ENCODE results near the gene HNRNPH1. TPM values are rescaled to one million over a fixed set of nuclear protein-coding genes. Genes with fewer than 3 reads are reported as not detected.
A peak's percentile ranks its signal among the peaks of the same experiment; 100 is the strongest.

The HNRNPH1 gene
- total RNA-seq, 2 experiments from 2014 or later: 2,404 to 2,435 TPM

DNA sequence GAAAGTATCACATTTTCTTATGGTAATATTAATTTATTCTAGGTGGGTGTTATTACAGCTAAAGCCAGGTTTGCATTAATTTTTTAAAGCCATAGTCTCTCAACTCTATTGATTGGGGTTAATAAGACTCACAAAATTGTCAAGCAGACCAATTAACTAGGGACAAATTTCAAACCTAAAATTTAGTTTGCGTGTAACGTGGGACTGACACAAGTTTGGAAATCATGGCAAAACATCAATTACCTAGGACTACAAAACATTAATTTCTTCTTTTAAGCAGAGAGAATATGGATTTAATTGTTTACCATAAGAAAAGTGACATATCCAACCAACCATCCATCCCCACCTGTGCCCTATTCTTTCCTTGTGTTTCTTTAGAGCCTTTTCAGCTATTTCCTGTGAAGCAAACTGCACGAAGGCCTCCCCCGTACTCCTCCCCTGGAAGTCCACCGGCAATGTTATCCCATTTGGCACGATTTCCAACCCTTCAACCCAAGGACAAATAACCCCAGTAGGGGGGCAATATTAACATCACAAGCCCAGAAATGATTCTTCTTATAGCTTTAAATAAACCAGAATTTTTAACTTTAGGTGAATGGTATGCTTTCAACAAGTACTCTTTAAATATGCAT, 4.4 kb downstream of the HNRNPH1 start:
- CTCF ChIA-PET: no interaction called here
- no peaks in the 10 kb centered on the region for H3K9me3 Mint-ChIP-seq
- POLR2A ChIA-PET: interaction anchor here (0.7 to 7.3 kb wide), 5 partner anchors 10 to 68 kb away, joined by 3 to 226 read pairs (median 13); partner anchors contain the start of gene RUFY1
- peak overlapping the region; percentile 81 for H3K4me3 Mint-ChIP-seq
- Histone ChIP-seq H3K4me1 (ENCODE audit: insufficient read depth, low read length) (peaks cover 42% of the 10 kb centered on the region), H3K36me3 (ENCODE audit: insufficient read depth, low read length) (peaks cover 86% of the 10 kb centered on the region), H3K9me3 (ENCODE audit: control insufficient read depth in 1 of 2, insufficient read depth in 1 of 2, low read length in 2 of 2) (no peaks in the 10 kb centered on the region), H3K4me3 (ENCODE audit: low read length) (peak overlapping the region; percentile 86), H3K27ac (ENCODE audit: low read depth in 1 of 2, low read length in 2 of 2) (peak overlapping the region in 1 of 2 donors; percentile 21), H3K27me3 (ENCODE audit: control insufficient read depth in 1 of 2, insufficient read depth in 2 of 2, low read length in 2 of 2) (no peaks in the 10 kb centered on the region)
- TF ChIP-seq, protein P1, sequence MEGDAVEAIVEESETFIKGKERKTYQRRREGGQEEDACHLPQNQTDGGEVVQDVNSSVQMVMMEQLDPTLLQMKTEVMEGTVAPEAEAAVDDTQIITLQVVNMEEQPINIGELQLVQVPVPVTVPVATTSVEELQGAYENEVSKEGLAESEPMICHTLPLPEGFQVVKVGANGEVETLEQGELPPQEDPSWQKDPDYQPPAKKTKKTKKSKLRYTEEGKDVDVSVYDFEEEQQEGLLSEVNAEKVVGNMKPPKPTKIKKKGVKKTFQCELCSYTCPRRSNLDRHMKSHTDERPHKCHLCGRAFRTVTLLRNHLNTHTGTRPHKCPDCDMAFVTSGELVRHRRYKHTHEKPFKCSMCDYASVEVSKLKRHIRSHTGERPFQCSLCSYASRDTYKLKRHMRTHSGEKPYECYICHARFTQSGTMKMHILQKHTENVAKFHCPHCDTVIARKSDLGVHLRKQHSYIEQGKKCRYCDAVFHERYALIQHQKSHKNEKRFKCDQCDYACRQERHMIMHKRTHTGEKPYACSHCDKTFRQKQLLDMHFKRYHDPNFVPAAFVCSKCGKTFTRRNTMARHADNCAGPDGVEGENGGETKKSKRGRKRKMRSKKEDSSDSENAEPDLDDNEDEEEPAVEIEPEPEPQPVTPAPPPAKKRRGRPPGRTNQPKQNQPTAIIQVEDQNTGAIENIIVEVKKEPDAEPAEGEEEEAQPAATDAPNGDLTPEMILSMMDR (IDR thresholded peaks at IDR 0.05): no peak
- ATAC-seq (ENCODE audit: poor library complexity): no peak
- H3K36me3 Mint-ChIP-seq (ENCODE audit: low read depth): peaks cover 100% of the 10 kb centered on the region
- H3K27ac Mint-ChIP-seq: peak overlapping the region; percentile 74
- peaks cover 83% of the 10 kb centered on the region for H3K4me1 Mint-ChIP-seq (ENCODE audit: low read depth)
- peaks cover 8% of the 10 kb centered on the region for H3K27me3 Mint-ChIP-seq
- intact Hi-C loops (cut with DNase I, micrococcal nuclease): loop anchor here in 1 of 2 experiments (10.0 kb wide), 1 partner anchor 754 kb away; no protein-coding TSS in a partner anchor
- no peak for DNase-seq

DNA sequence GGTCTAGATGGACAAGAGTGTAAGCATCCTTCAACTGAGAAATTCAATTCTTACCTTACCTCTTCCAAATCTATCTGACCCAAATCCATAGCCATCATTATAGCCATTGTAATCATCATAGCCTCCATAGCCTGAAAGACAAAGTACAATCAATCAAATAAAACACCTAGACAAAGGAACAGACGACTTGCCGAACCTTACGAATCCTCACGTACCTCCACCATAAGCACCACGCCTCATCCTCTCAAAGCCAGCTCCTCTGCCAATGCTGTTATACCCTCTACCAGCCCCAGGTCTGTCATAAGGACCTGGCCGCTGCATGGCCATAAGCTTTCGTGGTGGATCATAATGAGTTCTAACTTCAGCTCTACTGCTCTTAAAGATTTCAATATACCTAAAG, 5.5 kb downstream of the HNRNPH1 start:
- intact Hi-C loops (cut with DNase I, micrococcal nuclease): loop anchor here in 1 of 2 experiments (10.0 kb wide), 1 partner anchor 753 kb away; no protein-coding TSS in a partner anchor
- no peaks in the 10 kb centered on the region for H3K9me3 ChIP-seq (ENCODE audit: control insufficient read depth in 1 of 2, insufficient read depth in 1 of 2, low read length in 2 of 2)
- H3K36me3 Mint-ChIP-seq (ENCODE audit: low read depth): peaks cover 100% of the 10 kb centered on the region
- POLR2A ChIA-PET: interaction anchor here (0.6 to 7.3 kb wide), 4 partner anchors 9 to 67 kb away, joined by 3 to 226 read pairs (median 51); no protein-coding TSS in a partner anchor
- no peak overlapping the region for H3K27ac ChIP-seq (ENCODE audit: low read depth in 1 of 2, low read length in 2 of 2)
- H3K36me3 ChIP-seq (ENCODE audit: insufficient read depth, low read length): peaks cover 97% of the 10 kb centered on the region
- ATAC-seq (ENCODE audit: poor library complexity) (no peak), DNase-seq (no peak)
- peak overlapping the region; percentile 6 for H3K4me3 Mint-ChIP-seq
- peaks cover 1% of the 10 kb centered on the region for H3K27me3 Mint-ChIP-seq
- H3K27ac Mint-ChIP-seq: peak overlapping the region; percentile 16
- H3K4me1 ChIP-seq (ENCODE audit: insufficient read depth, low read length): peaks cover 50% of the 10 kb centered on the region
- TF ChIP-seq, protein P1 (IDR thresholded peaks at IDR 0.05): no peak
- H3K9me3 Mint-ChIP-seq: no peaks in the 10 kb centered on the region
- CTCF ChIA-PET: no interaction called here
- H3K27me3 ChIP-seq (ENCODE audit: control insufficient read depth in 1 of 2, insufficient read depth in 2 of 2, low read length in 2 of 2): no peaks in the 10 kb centered on the region
- no peak overlapping the region for H3K4me3 ChIP-seq (ENCODE audit: low read length)
- H3K4me1 Mint-ChIP-seq (ENCODE audit: low read depth): peaks cover 83% of the 10 kb centered on the region

DNA sequence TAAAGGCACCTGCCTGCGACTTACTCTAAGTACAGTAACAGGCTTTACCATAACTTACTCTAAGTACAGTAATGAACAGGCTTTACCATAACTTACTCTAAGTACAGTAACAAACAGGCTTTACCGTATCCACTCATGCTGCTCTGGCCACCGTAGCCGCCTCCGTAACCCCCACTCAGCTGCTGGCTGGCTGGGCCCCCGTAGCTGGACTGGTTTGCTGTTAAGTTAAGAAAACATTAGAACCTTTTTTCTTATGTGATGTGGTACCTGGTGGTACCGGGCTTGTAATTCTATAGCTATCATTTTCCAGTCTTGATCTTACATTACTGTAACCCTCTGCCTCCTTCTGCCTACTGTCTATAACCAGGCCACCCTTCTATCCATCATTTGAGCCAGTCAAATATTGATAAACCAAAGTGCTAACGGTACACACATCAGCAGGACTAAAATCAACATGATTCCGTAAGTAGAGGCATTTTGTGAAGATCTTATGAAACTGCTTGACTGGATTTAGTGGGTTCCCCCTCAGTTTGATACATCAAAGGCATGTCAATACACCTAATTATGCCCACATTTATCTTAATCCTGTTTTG, 7.4 kb downstream of the HNRNPH1 start:
- Mint-ChIP-seq H3K4me3 (peak overlapping the region; percentile 12), H3K4me1 (ENCODE audit: low read depth) (peaks cover 83% of the 10 kb centered on the region), H3K27me3 (no peaks in the 10 kb centered on the region), H3K9me3 (no peaks in the 10 kb centered on the region), H3K36me3 (ENCODE audit: low read depth) (peaks cover 99% of the 10 kb centered on the region), H3K27ac (peak overlapping the region; percentile 21)
- H3K4me1 ChIP-seq (ENCODE audit: insufficient read depth, low read length): peaks cover 42% of the 10 kb centered on the region
- H3K36me3 ChIP-seq (ENCODE audit: insufficient read depth, low read length): peaks cover 98% of the 10 kb centered on the region
- ChIA-PET POLR2A (interaction anchor here (1.0 to 14.8 kb wide), 3 partner anchors 5 to 67 kb away, joined by 3 to 226 read pairs (median 4); partner anchors contain the start of gene HNRNPH1), CTCF (no interaction called here)
- no peak overlapping the region for H3K4me3 ChIP-seq (ENCODE audit: low read length)
- TF ChIP-seq, protein P1 (IDR thresholded peaks at IDR 0.05): no peak
- no peak for ATAC-seq (ENCODE audit: poor library complexity)
- H3K27ac ChIP-seq (ENCODE audit: low read depth in 1 of 2, low read length in 2 of 2): no peak overlapping the region
- no peaks in the 10 kb centered on the region for H3K27me3 ChIP-seq (ENCODE audit: control insufficient read depth in 1 of 2, insufficient read depth in 2 of 2, low read length in 2 of 2)
- intact Hi-C loops (cut with DNase I, micrococcal nuclease): loop anchor here in 1 of 2 experiments (10.0 kb wide), 1 partner anchor 751 kb away; no protein-coding TSS in a partner anchor
- no peak for DNase-seq
- no peaks in the 10 kb centered on the region for H3K9me3 ChIP-seq (ENCODE audit: control insufficient read depth in 1 of 2, insufficient read depth in 1 of 2, low read length in 2 of 2)

All from CD4-positive, alpha-beta T cell (primary cell).